Thyroid gland (tissue), 4 donors: ENCODE data around the gene CARMIL1.

Experiments
- CTCF ChIP-seq, 6 experiments: fragments of 200-600 bp in 3 of 6; fragments of 450-650 bp in 3 of 6; sonication (generic) in 3 of 6; IDR thresholded peaks; one replicate each; pipeline ENCODE4 v1.5.1; 2016 to 2019; ENCODE audit warnings: antibody characterized with exemption in 6 of 6, mild to moderate bottlenecking in 2 of 6, inconsistent platforms in 1 of 6, moderate library complexity in 1 of 6
- POLR2A ChIP-seq, 2 donors: fragments of 450-650 bp; IDR thresholded peaks; one replicate each; pipeline ENCODE4 v1.6.1; 2017; ENCODE audit warnings: antibody characterized with exemption in 2 of 2, mild to moderate bottlenecking in 2 of 2, moderate library complexity in 1 of 2

- TF ChIP-seq CTCF (IDR thresholded peaks at IDR 0.05), result no peak
- no peak for TF ChIP-seq POLR2A (IDR thresholded peaks at IDR 0.05)
These were observed 323.5 kb downstream of the CARMIL1 start for GRCh38 chr6:25602674-25602982.
